PC-9 (cell line): ENCODE measurements around the gene MYO5A. TPM values are rescaled to one million over a fixed set of nuclear protein-coding genes. Genes with fewer than 3 reads are reported as not detected.

Source experiments
- BruUV-seq: library from RNA; stranded (reverse); fragments of 400-500 nt; replicated peaks from 2 replicates; lab custom pipeline; 2021; lab: Mats Ljungman, UMichigan
- CTCF ChIA-PET: fragments of 300-600 bp; sonication (Branson Sonifier 250); formaldehyde crosslinking; loops from one replicate; lab custom pipeline; 2022; ENCODE audit warnings: antibody characterized with exemption; lab: Charles Lee
- POLR2A ChIA-PET: fragments of 300-600 bp; sonication (Branson Sonifier 250); formaldehyde crosslinking; loops from one replicate; lab custom pipeline; 2022; ENCODE audit warnings: antibody characterized with exemption; ENCODE audit not compliant: unreplicated experiment; lab: Charles Lee
- DNase-seq, 2 experiments: peaks; one replicate each; pipeline versions ENCODE4 v3.0.0 to v3.0.0-alpha.2; 2015 to 2022; ENCODE audit warnings: mixed read lengths in 1 of 2
- H2AFZ ChIP-seq: fragments of 200-600 bp; sonication (generic); 2 replicates; pipeline ENCODE4 v1.8.1; 2017; ENCODE audit warnings: antibody characterized with exemption
- H3F3A ChIP-seq: fragments of 200-600 bp; sonication (generic); 2 replicates; pipeline ENCODE4 v1.8.1; 2017; ENCODE audit warnings: antibody characterized with exemption, mild to moderate bottlenecking, low read depth; ENCODE audit not compliant: insufficient read depth
- H3K27ac ChIP-seq: fragments of 200-600 bp; sonication (generic); 2 replicates; pipeline ENCODE4 v1.6.1; 2016; ENCODE audit warnings: mixed run types
- H3K27me3 ChIP-seq: fragments of 200-600 bp; sonication (generic); 2 replicates; pipeline ENCODE4 v1.6.1; 2016; ENCODE audit warnings: low read depth, mixed run types; ENCODE audit not compliant: insufficient read depth
- H3K36me3 ChIP-seq: fragments of 200-600 bp; sonication (generic); 2 replicates; pipeline ENCODE4 v1.6.1; 2016; ENCODE audit warnings: low read depth, mixed run types
- H3K4me1 ChIP-seq: fragments of 200-600 bp; sonication (generic); replicated peaks from 2 replicates; pipeline ENCODE4 v1.6.1; 2016; ENCODE audit warnings: mixed run types; ENCODE audit not compliant: insufficient read depth
- H3K4me2 ChIP-seq: fragments of 200-600 bp; sonication (generic); 2 replicates; pipeline ENCODE4 v1.6.1; 2017; ENCODE audit warnings: mixed run types
- H3K4me3 ChIP-seq: fragments of 200-600 bp; sonication (generic); 2 replicates; pipeline ENCODE4 v1.6.1; 2016; ENCODE audit warnings: mixed run types
- H3K79me2 ChIP-seq: fragments of 200-600 bp; sonication (generic); 2 replicates; pipeline ENCODE4 v1.6.1; 2017; ENCODE audit warnings: low read depth, mixed run types
- H3K9me2 ChIP-seq: fragments of 200-600 bp; sonication (generic); 2 replicates; pipeline ENCODE4 v1.8.1; 2017; ENCODE audit warnings: mild to moderate bottlenecking; ENCODE audit not compliant: insufficient read depth
- H3K9me3 ChIP-seq: fragments of 200-600 bp; sonication (generic); 2 replicates; pipeline ENCODE4 v1.8.1; 2016; ENCODE audit warnings: low read depth; ENCODE audit not compliant: insufficient read depth
- H4K20me1 ChIP-seq: fragments of 200-600 bp; sonication (generic); 2 replicates; pipeline ENCODE4 v1.8.1; 2017; ENCODE audit not compliant: insufficient read depth
- CTCF ChIP-seq: fragments of 200-600 bp; sonication (generic); conservative IDR thresholded peaks from 2 replicates; pipeline ENCODE4 v1.6.1; 2017; ENCODE audit warnings: mixed run types, antibody characterized with exemption, mild to moderate bottlenecking, moderate library complexity
- EZH2 ChIP-seq: fragments of 200-600 bp; sonication (generic); IDR thresholded peaks from 2 replicates; pipeline ENCODE4 v1.8.0; 2017; ENCODE audit warnings: antibody characterized with exemption, low read depth
- intact Hi-C: fragments of 100-400 bp; cut with micrococcal nuclease; formaldehyde crosslinking; loops from one replicate; pipeline ENCODE4 v1.10.0; 2022; ENCODE audit not compliant: unreplicated experiment
- total RNA-seq: library from RNA; stranded (reverse); gene quantifications from 2 replicates; pipeline ENCODE4 v1.2.3, GENCODE V29; 2021

The MYO5A gene
- total RNA-seq, 1 experiment from 2014 or later: 10.7 TPM

- POLR2A ChIA-PET: no interaction called here
- Histone ChIP-seq H3F3A (no peaks in the 10 kb centered on the region), H4K20me1 (no peaks in the 10 kb centered on the region), H3K27me3 (no peaks in the 10 kb centered on the region), H3K27ac (no peak overlapping the region), H3K4me2 (no peak overlapping the region), H3K36me3 (no peaks in the 10 kb centered on the region), H3K4me3 (no peak overlapping the region), H3K9me3 (no peaks in the 10 kb centered on the region), H3K9me2 (no peaks in the 10 kb centered on the region), H3K4me1 (no peaks in the 10 kb centered on the region), H2AFZ (no peak overlapping the region), H3K79me2 (no peaks in the 10 kb centered on the region)
- no TSS peak for BruUV-seq
- TF ChIP-seq EZH2 (no peak), CTCF (no peak)
- intact Hi-C loops: no loop called here
- CTCF ChIA-PET: no interaction called here
- DNase-seq: no peak
Observed at GRCh38 chr15:52523647-52524046, 5.0 kb downstream of the MYO5A start.

GRCh38 chr15:52523192-52523591 lies 5.5 kb downstream of the MYO5A start:
- POLR2A ChIA-PET: no interaction called here
- H2AFZ ChIP-seq: no peak overlapping the region

GRCh38 chr15:52521682-52522081 lies 7.0 kb downstream of the MYO5A start:
- Histone ChIP-seq H3K4me2 (no peak overlapping the region), H3K4me1 (no peaks in the 10 kb centered on the region), H3K4me3 (no peak overlapping the region), H3K27ac (no peak overlapping the region), H2AFZ (no peak overlapping the region), H4K20me1 (no peaks in the 10 kb centered on the region), H3K9me2 (no peaks in the 10 kb centered on the region), H3K27me3 (no peaks in the 10 kb centered on the region), H3K36me3 (no peaks in the 10 kb centered on the region), H3F3A (no peaks in the 10 kb centered on the region), H3K9me3 (no peaks in the 10 kb centered on the region), H3K79me2 (no peaks in the 10 kb centered on the region)
- no peak for TF ChIP-seq CTCF
- TF ChIP-seq EZH2: no peak
- ChIA-PET POLR2A (no interaction called here), CTCF (no interaction called here)
- intact Hi-C loops: no loop called here
- no TSS peak for BruUV-seq
- no peak for DNase-seq

More at GRCh38 chr15:52523192-52523591, 5.5 kb downstream of the MYO5A start:
- CTCF ChIA-PET: no interaction called here
- intact Hi-C loops: no loop called here
- TF ChIP-seq CTCF (no peak), EZH2 (no peak)
- Histone ChIP-seq H4K20me1 (no peaks in the 10 kb centered on the region), H3K9me2 (no peaks in the 10 kb centered on the region), H3F3A (no peaks in the 10 kb centered on the region), H3K27me3 (no peaks in the 10 kb centered on the region), H3K4me2 (no peak overlapping the region), H3K79me2 (no peaks in the 10 kb centered on the region), H3K4me1 (no peaks in the 10 kb centered on the region), H3K36me3 (no peaks in the 10 kb centered on the region), H3K27ac (no peak overlapping the region), H3K4me3 (no peak overlapping the region), H3K9me3 (no peaks in the 10 kb centered on the region)
- no peak for DNase-seq
- no TSS peak for BruUV-seq
